Measurements from ENCODE around the gene LCE3C.
"Not testable (repeated sequence)": the region's sequence is repeated elsewhere in the genome, so short reads cannot be mapped to it uniquely, and the experiment has no call there.

LCE3C gene

GRCh38 chr1:152599934-152600333 is at the start of gene LCE3C:
LCE3C (plus strand) TSS chr1:152600234; CDS start chr1:152600732, 498 bp downstream.
- no peak for DNase-seq (ENCODE audit: low spot score)

- DNase-seq (ENCODE audit: low spot score), result no peak
Measured at GRCh38 chr1:152565115-152565514, 34.9 kb upstream of the LCE3C start.

- DNase-seq (ENCODE audit: low spot score), result no peak
Measured at GRCh38 chr1:152565535-152566215, 34.4 kb upstream of the LCE3C start.

GRCh38 chr1:152566681-152567080 is 33.4 kb upstream of the LCE3C start, which contains the start of gene LCE3E:
LCE3E (minus strand) TSS chr1:152566780; CDS start chr1:152566208, 572 bp downstream.
- DNase-seq (ENCODE audit: low spot score), result no peak

GRCh38 chr1:152577168-152577567 is 22.9 kb upstream of the LCE3C start:
- no peak for DNase-seq (ENCODE audit: low spot score)

GRCh38 chr1:152579526-152579925 is 20.5 kb upstream of the LCE3C start:
- not testable (repeated sequence) for DNase-seq (ENCODE audit: low spot score)

GRCh38 chr1:152580433-152580832 is 19.6 kb upstream of the LCE3C start, which contains the start of gene LCE3D:
LCE3D (minus strand) TSS chr1:152580516; CDS start chr1:152579936, 580 bp downstream.
- DNase-seq (ENCODE audit: low spot score), result no peak

GRCh38 chr1:152582647-152583046 is 17.4 kb upstream of the LCE3C start:
- DNase-seq (ENCODE audit: low spot score), result no peak

- no peak for DNase-seq (ENCODE audit: low spot score)
Measured at GRCh38 chr1:152585586-152585985, 14.4 kb upstream of the LCE3C start.

- no peak for DNase-seq (ENCODE audit: low spot score)
Measured at GRCh38 chr1:152596986-152597385, 3.0 kb upstream of the LCE3C start.

- no peak for DNase-seq (ENCODE audit: low spot score)
Measured at GRCh38 chr1:152613511-152613910, 13.5 kb downstream of the LCE3C start, which contains the start of gene LCE3B. LCE3B (plus strand) TSS chr1:152613811; CDS start chr1:152613811, 0 bp downstream.

- no peak for DNase-seq (ENCODE audit: low spot score)
Measured at GRCh38 chr1:152621993-152622392, 22.0 kb downstream of the LCE3C start.

- DNase-seq (ENCODE audit: low spot score), result no peak
Measured at GRCh38 chr1:152622803-152623202, 22.8 kb downstream of the LCE3C start, which contains the start of gene LCE3A. LCE3A (minus strand) TSS chr1:152623103; CDS start chr1:152623103, 0 bp downstream.

- no peak for DNase-seq (ENCODE audit: low spot score)
Measured at GRCh38 chr1:152623203-152623844, 23.3 kb downstream of the LCE3C start.

- DNase-seq (ENCODE audit: low spot score), result no peak
Measured at GRCh38 chr1:152626744-152627143, 26.7 kb downstream of the LCE3C start.

- DNase-seq (ENCODE audit: low spot score), result no peak
Measured at GRCh38 chr1:152630596-152630995, 30.6 kb downstream of the LCE3C start.

GRCh38 chr1:152640351-152640750 is 40.3 kb downstream of the LCE3C start:
- DNase-seq (ENCODE audit: low spot score), result no peak

- no peak for DNase-seq (ENCODE audit: low spot score)
Measured at GRCh38 chr1:152643945-152644344, 43.9 kb downstream of the LCE3C start.

- no peak for DNase-seq (ENCODE audit: low spot score)
Measured at GRCh38 chr1:152645146-152645545, 45.1 kb downstream of the LCE3C start.

- no peak for DNase-seq (ENCODE audit: low spot score)
Measured at GRCh38 chr1:152646656-152647055, 46.6 kb downstream of the LCE3C start.
